ENCODE data around the gene PLEKHG3. TPM values are rescaled to one million over a fixed set of nuclear protein-coding genes. Genes with fewer than 3 reads are reported as not detected.

PLEKHG3 gene
- total RNA-seq, 1 experiment from 2014 or later = 34.0 TPM

GRCh38 chr14:64752909-64753308, 48.7 kb downstream of the PLEKHG3 start:
- BruUV-seq (replicated peaks) = no TSS peak
- intact Hi-C loops (cut with micrococcal nuclease; ENCODE audit: unreplicated experiment) = no loop called here
- no peaks in the 10 kb centered on the region for H3K9me3 ChIP-seq (ENCODE audit: control insufficient read depth, insufficient read depth, low read depth, low read length)
- ChIA-PET POLR2A (interaction anchor here (0.6 kb wide), 1 partner anchor 259 kb away, joined by 4 read pairs; no protein-coding TSS in a partner anchor), CTCF (no interaction called here)
- no peak overlapping the region for H3K27ac ChIP-seq (ENCODE audit: low read length)
- H3K27me3 ChIP-seq (ENCODE audit: control insufficient read depth, insufficient read depth, low read length) = no peaks in the 10 kb centered on the region
- no peak for DNase-seq (ENCODE audit: low read depth, low spot score)
- TF ChIP-seq REST (IDR thresholded peaks at IDR 0.05; ENCODE audit: insufficient read depth in 1 of 2, low read depth in 2 of 2, low read length in 1 of 2) (no peak), POLR2AphosphoS5 (IDR thresholded peaks at IDR 0.05; ENCODE audit: low read depth, low read length) (no peak), TCF7L2 (IDR thresholded peaks at IDR 0.05; ENCODE audit: low read depth, low read length) (no peak), SIN3A (IDR thresholded peaks at IDR 0.05; ENCODE audit: borderline replicate concordance, insufficient read depth, low read depth, low read length) (no peak)
- H3K4me1 ChIP-seq (ENCODE audit: control insufficient read depth, insufficient read depth, low read length) = no peaks in the 10 kb centered on the region
- H3K4me3 ChIP-seq (ENCODE audit: low read depth in 2 of 2, low read length in 2 of 2) = no peak overlapping the region
- ATAC-seq = no peak
- H3K36me3 ChIP-seq (ENCODE audit: control insufficient read depth, insufficient read depth, low read length) = no peaks in the 10 kb centered on the region; the same call in 1 of the 2 replicates
- in situ Hi-C loops (cut with HindIII; ENCODE audit: low pct_unique_long_range_greater_than_20kb, low sequenced_read_pairs) = no loop called here

GRCh38 chr14:64753374-64753773, 49.1 kb downstream of the PLEKHG3 start:
- Histone ChIP-seq H3K27me3 (ENCODE audit: control insufficient read depth, insufficient read depth, low read length) (no peaks in the 10 kb centered on the region), H3K9me3 (ENCODE audit: control insufficient read depth, insufficient read depth, low read depth, low read length) (no peaks in the 10 kb centered on the region), H3K27ac (ENCODE audit: low read length) (no peak overlapping the region), H3K36me3 (ENCODE audit: control insufficient read depth, insufficient read depth, low read length) (no peaks in the 10 kb centered on the region; the same call in 1 of the 2 replicates), H3K4me1 (ENCODE audit: control insufficient read depth, insufficient read depth, low read length) (no peaks in the 10 kb centered on the region), H3K4me3 (ENCODE audit: low read depth in 2 of 2, low read length in 2 of 2) (no peak overlapping the region)
- ATAC-seq = no peak
- CTCF ChIA-PET = no interaction called here
- in situ Hi-C loops (cut with HindIII; ENCODE audit: low pct_unique_long_range_greater_than_20kb, low sequenced_read_pairs) = no loop called here
- no peak for DNase-seq (ENCODE audit: low read depth, low spot score)
- no TSS peak for BruUV-seq (replicated peaks)
- intact Hi-C loops (cut with micrococcal nuclease; ENCODE audit: unreplicated experiment) = no loop called here
- POLR2A ChIA-PET = interaction anchor here (0.6 kb wide), 1 partner anchor 259 kb away, joined by 4 read pairs; no protein-coding TSS in a partner anchor
- TF ChIP-seq REST (IDR thresholded peaks at IDR 0.05; ENCODE audit: insufficient read depth in 1 of 2, low read depth in 2 of 2, low read length in 1 of 2) (no peak), SIN3A (IDR thresholded peaks at IDR 0.05; ENCODE audit: borderline replicate concordance, insufficient read depth, low read depth, low read length) (no peak), TCF7L2 (IDR thresholded peaks at IDR 0.05; ENCODE audit: low read depth, low read length) (no peak), POLR2AphosphoS5 (IDR thresholded peaks at IDR 0.05; ENCODE audit: low read depth, low read length) (no peak), CTCF (IDR thresholded peaks at IDR 0.05) (no peak)
